Measurements from ENCODE around the gene ADARB2.
"Not testable (repeated sequence)": the region's sequence is repeated elsewhere in the genome, so short reads cannot be mapped to it uniquely, and the experiment has no call there.

Gene ADARB2

GRCh38 chr10:1401071-1401965, 336.0 kb downstream of the ADARB2 start:
- DNase-seq: no peak

GRCh38 chr10:1400101-1401070, 336.9 kb downstream of the ADARB2 start:
- no peak for DNase-seq

- no peak for DNase-seq
Observed at GRCh38 chr10:1399431-1400100, 337.8 kb downstream of the ADARB2 start.

- no peak for DNase-seq
Observed at GRCh38 chr10:1398626-1399410, 338.5 kb downstream of the ADARB2 start.

- DNase-seq: not testable (repeated sequence)
Observed at GRCh38 chr10:1398116-1398515, 339.2 kb downstream of the ADARB2 start.

GRCh38 chr10:1396297-1396635, 341.1 kb downstream of the ADARB2 start:
- no peak for DNase-seq

- no peak for DNase-seq
Observed at GRCh38 chr10:1395481-1396296, 341.6 kb downstream of the ADARB2 start.

- DNase-seq: no peak
Observed at GRCh38 chr10:1395025-1395480, 342.3 kb downstream of the ADARB2 start.

GRCh38 chr10:1394155-1394912, 343.0 kb downstream of the ADARB2 start:
- DNase-seq: no peak

- no peak for DNase-seq
Observed at GRCh38 chr10:1393481-1393880, 343.8 kb downstream of the ADARB2 start.

GRCh38 chr10:1392127-1392526, 345.2 kb downstream of the ADARB2 start:
- no peak for DNase-seq

GRCh38 chr10:1390200-1390599, 347.1 kb downstream of the ADARB2 start:
- DNase-seq: no peak

GRCh38 chr10:1384026-1384425, 353.3 kb downstream of the ADARB2 start:
- DNase-seq: no peak

- DNase-seq: no peak
Observed at GRCh38 chr10:1382711-1383110, 354.6 kb downstream of the ADARB2 start.

- no peak for DNase-seq
Observed at GRCh38 chr10:1381339-1381738, 356.0 kb downstream of the ADARB2 start.

GRCh38 chr10:1380088-1380671, 357.1 kb downstream of the ADARB2 start:
- no peak for DNase-seq

GRCh38 chr10:1379601-1380000, 357.7 kb downstream of the ADARB2 start:
- no peak for DNase-seq

- no peak for DNase-seq
Observed at GRCh38 chr10:1378473-1378872, 358.9 kb downstream of the ADARB2 start.

GRCh38 chr10:1377740-1378397, 359.5 kb downstream of the ADARB2 start:
- no peak for DNase-seq

- no peak for DNase-seq
Observed at GRCh38 chr10:1377231-1377630, 360.1 kb downstream of the ADARB2 start.
